ENCODE measurements around the gene BRD9.
"Not testable (repeated sequence)": the region's sequence is repeated elsewhere in the genome, so short reads cannot be mapped to it uniquely, and the experiment has no call there.

The BRD9 gene

GRCh38 chr5:902129-902916 lies 9.7 kb upstream of the BRD9 start:
- DNase-seq, result no peak

- DNase-seq, result no peak
Measured at GRCh38 chr5:900781-901180, 8.2 kb upstream of the BRD9 start.

GRCh38 chr5:893711-894110 lies 1.1 kb upstream of the BRD9 start:
- no peak for DNase-seq

GRCh38 chr5:893137-893506 lies 521 bp upstream of the BRD9 start:
- no peak for DNase-seq

GRCh38 chr5:891837-892393 lies 686 bp downstream of the BRD9 start:
- no peak for DNase-seq

GRCh38 chr5:891117-891836 lies 1.3 kb downstream of the BRD9 start:
- no peak for DNase-seq

- DNase-seq, result no peak
Measured at GRCh38 chr5:889075-889710, 3.4 kb downstream of the BRD9 start.

GRCh38 chr5:888638-889035 lies 4.0 kb downstream of the BRD9 start:
- DNase-seq, result no peak

GRCh38 chr5:887947-888637 lies 4.5 kb downstream of the BRD9 start:
- no peak for DNase-seq

GRCh38 chr5:886716-887325 lies 5.8 kb downstream of the BRD9 start:
- DNase-seq, result no peak

GRCh38 chr5:886036-886435 lies 6.6 kb downstream of the BRD9 start:
- no peak for DNase-seq

- no peak for DNase-seq
Measured at GRCh38 chr5:885529-885928, 7.1 kb downstream of the BRD9 start.

- no peak for DNase-seq
Measured at GRCh38 chr5:885127-885442, 7.5 kb downstream of the BRD9 start.

GRCh38 chr5:884345-885126 lies 8.1 kb downstream of the BRD9 start:
- no peak for DNase-seq

GRCh38 chr5:883475-884181 lies 9.0 kb downstream of the BRD9 start:
- no peak for DNase-seq

- DNase-seq, result no peak
Measured at GRCh38 chr5:882253-883183, 10.1 kb downstream of the BRD9 start.

- DNase-seq, result no peak
Measured at GRCh38 chr5:881551-881935, 11.1 kb downstream of the BRD9 start.

- no peak for DNase-seq
Measured at GRCh38 chr5:880816-881550, 11.6 kb downstream of the BRD9 start.

GRCh38 chr5:878677-879076 lies 13.9 kb downstream of the BRD9 start:
- DNase-seq, result not testable (repeated sequence)
